Activated naive CD8-positive, alpha-beta T cell treated with anti-CD3 and anti-CD28 coated beads, Interleukin-2, amount 50 U/mL, for 16 hours (primary cell): ENCODE data around the gene SYNDIG1.
"Not testable (repeated sequence)": the region's sequence is repeated elsewhere in the genome, so short reads cannot be mapped to it uniquely, and the experiment has no call there.

ENCODE experiments used
- DNase-seq: peaks from one replicate; pipeline ENCODE4 v3.0.0-alpha.2; 2020; ENCODE audit warnings: low read depth, low spot score

The SYNDIG1 gene

DNA sequence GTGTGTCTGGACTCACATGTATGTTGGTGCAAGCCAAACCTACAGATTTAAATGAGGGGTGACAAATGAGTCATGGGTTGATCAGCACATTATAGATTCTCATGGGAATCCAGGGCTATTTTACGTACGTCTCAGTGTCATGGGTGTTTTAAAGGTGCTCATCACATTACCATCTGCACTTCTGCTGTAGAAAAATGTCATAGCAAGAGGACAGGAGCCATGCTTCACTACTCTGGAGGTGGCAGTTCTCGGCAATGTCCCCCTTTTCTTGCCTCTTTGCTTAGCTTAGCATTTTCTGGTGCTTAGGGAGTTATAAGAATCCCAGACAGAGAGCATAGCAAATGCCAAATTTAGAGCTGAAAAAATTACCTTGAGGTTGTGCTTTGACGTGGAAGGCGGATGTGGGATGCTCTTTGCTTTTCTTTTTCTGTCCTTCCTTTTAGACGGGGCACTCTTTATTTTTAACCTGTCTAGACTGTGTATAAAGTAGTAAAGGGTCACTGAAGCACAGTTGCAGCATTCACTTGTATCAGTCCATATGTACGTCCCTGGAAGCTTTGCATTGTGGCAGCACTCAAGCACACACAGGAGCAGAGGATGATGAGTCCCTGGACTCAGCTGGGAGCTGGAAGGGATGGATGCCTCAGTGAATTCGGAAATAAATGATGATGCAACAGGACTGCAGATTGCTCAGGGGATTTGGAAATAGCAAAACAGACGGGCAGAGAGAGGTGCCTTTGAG, 139.7 kb downstream of the SYNDIG1 start:
- DNase-seq: no peak

DNA sequence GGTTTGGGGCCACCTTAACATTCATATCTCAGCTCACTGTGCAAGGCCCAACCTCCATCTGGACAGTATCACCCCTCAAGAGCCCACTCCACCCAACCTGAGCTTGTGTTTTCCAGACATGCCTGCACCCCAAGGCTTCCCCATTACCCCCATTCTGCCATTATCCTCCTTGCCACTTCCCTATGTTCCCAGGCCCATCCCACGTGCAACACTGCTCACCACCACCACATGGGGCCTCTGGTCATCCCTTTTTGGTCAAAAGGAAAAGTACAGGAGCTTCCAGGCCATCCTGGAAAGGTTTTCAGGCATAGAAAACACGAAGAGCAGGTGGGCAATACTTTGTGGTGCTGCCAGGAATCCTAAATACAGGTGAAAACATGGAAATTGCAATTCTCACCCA, 140.3 kb downstream of the SYNDIG1 start:
- no peak for DNase-seq

DNA sequence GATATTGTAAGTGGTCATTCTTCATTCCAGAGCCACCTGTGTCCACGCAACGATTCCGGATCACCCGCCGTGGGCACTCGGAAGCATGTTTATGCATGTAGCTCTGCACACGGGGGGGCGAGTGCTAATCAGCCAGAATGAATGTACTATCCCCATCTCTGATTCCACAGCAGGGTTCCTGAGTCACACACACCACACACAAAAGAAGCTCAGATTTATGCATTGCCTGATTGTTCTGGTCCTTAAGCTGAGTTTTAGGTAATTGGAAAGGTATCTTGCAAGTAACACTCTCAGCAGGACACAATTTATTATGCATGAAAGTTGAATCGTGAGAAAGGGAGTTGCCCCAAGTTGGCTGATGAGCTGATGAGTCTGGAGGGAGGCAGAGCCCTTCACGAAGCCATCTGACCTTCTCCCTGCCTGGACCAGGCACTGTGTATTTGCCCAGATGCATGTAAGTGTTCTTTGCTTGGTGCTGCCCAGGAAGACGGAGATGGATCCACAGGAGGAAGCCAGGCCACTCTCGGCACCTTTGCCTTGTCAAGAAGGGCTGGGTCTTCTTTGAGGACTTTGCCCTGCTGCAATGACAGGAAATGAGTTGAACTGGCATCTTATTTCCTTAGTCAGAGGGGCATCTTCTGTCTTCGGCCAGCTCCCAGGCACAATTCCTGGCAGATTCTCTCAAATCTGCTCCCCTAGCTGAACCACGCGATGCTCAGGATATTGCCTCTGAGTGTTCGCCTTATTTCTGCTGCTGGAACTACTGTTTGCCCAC, 141.1 kb downstream of the SYNDIG1 start:
- no peak for DNase-seq

DNA sequence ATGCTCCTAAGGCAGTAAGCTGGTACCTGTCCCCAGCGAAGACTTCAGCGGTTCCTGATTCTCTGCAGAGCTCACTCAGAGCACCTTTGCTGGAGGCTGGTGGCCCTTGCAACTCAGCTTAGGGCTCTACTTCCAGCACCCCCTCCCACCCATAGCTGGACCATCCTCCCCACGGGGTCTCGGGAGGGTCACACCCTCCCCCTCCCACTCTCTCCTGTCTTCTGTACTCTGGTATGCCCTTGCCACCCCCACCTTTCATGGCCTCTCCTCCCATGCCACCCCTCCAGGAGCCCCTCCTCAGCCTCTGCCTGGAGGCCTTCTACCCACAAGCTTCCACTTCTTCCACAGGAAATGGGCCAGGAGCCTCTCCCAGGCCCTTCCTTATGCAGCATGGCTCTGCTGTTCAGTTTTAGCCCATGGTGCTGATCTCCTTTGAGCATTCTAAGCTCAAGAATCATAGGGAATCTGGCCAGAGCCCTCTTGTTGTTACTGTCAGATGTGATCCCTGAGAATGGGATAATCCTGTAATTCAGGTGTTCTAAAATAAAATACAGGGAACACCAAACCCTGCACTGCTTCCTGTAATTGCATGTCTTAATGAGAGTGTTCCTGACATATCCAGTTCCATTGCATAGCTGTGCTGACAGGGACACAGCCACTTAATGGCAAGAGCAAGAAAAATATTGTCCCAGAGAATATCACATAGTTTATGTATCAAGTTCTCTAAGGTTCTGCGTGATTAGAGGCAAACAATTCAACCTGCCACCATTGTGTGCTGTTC, 142.1 kb downstream of the SYNDIG1 start:
- no peak for DNase-seq

DNA sequence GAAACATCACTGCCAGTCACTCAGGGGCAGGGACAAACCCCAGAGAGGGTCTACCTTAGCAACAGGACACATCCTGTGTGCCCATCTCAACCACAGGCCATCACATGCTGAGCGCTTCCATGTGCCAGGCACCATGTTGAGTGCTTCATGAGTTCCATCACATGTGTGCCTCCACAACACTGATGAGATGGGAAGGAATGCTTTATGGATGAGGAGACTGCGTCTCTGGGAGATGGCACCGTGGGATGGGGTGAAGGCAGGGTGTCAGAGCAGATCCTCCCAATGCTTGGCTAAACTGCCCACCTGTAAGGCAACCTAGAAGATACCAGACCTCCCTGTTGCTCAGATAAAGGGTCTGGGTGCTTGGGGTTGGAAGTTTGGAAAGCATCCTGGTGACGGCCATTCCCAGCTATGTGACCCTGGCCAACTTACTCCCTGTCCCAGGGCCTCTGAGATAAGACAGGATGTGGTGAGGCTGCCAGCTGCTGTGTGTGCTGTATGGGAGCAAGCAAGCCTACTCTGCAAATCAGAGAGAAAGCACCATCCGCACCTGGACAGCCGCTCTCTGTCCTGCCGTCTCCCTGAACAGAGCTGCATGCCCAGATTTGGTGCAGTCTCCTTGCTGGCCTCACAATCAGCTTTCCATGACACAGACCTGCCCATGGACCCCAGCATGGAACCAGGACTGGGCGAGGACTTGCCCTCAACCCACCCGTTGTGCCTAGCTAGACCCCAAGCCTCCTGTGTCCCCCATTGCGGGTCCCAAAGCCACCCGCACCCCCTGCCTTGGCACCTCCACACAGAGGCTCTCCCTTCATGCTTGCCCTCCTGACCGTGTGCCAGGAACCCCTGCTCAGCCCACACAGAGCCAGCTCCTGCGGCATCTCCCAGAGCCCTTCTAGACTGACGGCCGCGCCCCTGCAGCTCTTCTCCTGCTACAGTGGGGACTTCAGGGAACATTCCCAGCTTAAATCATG, 143.7 kb downstream of the SYNDIG1 start:
- DNase-seq: no peak

DNA sequence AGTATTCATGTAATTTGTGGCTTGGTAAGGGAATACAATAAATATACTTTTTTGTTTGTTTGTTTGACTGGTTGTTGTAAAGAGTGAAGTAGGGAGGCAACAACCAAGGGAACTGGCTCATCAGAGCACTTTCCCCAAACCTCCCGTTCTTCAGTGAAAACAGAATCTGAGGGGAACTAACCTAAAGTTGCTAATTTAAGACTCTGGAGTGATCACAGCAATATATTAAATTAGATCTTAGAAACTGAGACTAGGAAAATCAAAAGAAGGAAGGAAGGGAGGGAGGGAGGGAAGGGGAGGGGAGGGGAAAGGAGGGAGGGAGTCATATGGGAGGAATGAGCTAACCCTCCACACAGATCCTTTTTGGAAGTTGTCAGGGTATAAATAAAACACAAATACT, 144.9 kb downstream of the SYNDIG1 start:
- no peak for DNase-seq

DNA sequence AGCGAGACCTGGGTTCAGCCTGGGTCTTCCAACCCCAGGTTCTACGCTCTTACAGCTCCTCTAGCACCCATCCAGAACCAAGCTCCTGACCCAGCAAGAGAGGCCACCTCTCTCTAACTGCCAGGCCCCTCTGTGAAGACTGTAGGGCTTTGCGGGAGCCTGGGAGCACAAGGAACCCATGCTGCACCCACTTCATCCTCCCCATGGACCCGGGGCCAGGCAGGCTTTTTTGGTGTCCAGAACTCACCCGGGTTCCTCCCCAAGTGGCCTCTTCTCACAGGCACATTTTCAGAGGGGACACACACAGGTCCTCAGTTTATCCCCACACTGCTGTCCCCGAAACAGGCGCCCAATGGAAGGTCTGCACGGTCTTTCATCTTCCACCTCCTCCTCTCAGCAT, 145.9 kb downstream of the SYNDIG1 start:
- no peak for DNase-seq

DNA sequence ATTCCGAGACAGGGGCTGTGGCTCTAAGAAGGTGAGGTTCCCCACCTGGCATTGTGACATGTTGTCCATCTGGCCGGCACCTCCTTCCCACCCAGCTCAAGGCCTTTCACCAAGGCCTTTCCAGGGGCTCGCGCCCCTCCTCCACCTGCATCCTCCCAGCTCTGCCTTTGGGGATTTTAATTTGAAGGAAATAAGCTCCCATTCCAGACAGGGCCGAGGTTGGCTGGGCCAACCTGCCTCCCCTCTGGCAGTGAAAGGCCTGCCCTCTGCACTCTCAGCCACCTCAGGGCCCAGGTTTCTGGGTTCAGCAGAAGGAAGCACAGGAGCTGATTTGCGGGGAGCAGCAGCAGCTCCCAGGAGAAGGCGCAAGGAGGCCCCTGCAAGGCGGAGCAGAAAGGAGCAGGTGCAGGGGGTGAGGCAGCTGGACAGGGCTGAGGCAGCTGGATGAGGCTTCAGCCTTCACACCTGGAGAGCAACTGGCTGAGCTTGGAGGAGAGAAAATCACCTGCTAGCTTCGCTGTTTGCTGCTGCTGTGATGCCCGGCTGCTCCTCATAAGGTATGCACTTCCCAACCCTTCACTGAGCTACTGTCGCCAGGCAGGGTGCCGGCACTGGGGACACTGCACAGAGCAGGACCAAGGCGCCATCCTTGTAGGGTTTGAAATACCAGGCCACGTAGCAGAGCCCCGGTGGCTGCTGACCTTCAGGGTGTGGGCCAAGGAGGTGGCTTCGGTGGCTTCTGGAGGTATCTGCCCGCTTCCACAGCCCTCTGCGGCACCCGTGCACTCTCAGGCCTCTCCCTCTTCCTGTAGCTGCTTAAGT, 147.0 kb downstream of the SYNDIG1 start:
- DNase-seq: no peak

DNA sequence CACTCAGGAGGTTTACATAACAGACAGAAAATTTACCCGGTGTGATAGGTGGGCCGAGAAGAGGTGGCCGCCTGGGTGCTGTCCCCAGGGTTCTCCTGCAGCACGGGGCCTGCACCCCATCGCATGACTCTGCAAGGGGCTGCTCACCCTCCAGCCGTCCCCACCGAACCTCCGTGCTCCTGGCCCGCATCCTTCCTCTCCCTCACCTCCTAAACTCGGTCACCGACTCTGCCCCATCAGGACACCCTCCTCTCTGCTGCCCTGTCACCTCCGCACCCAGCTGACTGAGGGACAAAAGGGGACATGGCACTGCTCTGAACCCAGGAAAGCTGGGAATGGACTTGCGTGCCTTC, 147.6 kb downstream of the SYNDIG1 start:
- no peak for DNase-seq

DNA sequence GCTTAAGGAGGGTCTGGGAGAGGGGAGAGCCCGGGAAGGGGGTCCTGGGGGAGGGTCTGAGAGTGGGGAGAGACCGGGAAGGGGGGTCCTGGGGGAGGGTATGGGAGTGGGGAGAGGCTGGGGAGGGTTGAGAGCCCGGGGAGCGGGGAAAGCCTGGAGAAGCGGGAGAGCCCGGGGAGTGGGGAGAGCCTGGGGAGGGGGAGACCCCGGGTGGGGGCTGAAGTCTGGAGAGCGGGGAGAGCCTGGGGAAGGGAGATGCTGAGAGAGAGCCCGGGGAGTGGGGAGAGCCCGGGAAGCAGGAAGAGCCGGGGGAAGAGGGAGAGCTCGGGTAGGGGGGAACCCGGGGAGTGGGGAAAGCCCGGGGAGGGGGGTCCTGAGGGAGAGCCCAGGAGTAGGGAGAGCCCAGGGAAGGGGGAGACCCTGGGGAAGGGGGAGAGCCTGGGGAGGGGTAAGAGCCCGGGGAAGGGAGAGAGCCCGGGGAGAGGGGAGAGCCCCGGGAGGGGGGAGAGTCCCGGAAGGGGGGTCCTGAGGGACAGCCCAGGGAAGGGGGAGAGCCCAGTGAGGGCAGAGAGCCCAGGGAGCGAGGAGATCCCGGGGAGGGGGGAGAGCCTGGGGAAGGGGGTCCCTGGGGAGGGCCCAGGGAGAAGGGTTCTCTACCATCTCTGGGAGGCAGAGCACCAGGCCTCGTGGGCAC, 148.5 kb downstream of the SYNDIG1 start:
- DNase-seq: no peak

DNA sequence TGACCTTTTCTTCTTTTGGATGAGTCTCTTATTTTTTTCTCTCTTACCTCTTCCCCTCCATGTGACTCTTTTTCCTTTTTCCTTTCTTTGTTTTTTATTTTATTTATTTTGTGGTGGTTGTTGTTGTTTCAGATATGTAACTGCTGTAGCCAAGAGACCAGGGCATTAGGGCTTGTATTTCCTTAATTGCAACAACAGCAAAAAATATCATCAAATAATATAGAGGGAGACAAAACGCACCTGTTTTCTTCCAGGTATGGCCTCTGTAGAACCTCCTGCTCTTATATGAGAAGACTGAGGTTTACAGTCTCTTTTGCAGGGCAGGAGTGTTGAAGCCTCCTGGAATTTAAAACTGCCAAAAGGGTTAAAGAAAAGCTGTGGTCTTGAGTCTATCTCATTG, 149.3 kb downstream of the SYNDIG1 start:
- no peak for DNase-seq

DNA sequence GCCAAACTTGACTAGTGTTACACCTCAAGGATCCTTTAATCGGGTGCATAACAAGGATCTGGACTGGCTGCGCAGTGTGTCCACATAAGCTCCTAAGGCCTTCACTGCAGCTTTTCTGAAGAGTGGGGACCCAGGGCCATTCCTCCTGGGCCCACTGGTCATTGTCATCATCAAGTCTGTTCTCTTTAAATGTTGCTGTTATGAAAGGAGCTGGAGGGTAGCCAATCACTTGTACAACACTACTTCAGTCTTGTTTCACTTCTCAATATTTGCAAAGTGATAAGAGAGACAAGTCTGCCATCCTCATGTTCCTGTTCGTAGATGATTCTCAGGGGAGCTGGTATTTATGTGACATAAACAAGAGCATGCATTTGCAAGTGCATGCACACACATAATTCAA, 149.8 kb downstream of the SYNDIG1 start:
- no peak for DNase-seq

DNA sequence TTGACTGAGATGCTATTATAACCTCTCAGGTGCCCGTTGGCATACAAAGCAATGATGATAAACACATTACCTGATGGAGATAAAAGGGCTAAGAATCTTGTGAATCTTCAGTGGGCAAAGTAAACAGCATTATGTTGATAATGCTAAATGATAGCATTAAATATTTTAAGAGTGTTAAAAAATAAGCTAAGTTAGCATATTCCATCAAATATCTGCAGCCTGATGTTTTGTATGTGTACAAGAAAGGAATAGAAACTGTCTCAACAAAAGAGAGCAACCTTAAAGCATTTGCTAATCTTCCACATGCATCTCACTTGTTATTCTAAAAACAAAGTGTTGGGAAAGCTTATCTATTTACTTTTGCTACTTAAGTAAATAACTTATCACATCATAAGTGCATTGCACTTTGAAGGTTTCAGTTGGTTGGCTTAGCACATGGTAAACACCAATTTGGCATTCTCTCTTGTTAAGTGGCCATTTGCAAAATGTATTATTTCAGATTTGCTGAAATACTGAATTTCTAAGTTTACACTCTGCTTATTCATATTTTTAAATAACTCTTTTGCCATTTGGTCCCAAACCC, 151.6 kb downstream of the SYNDIG1 start:
- DNase-seq: no peak

DNA sequence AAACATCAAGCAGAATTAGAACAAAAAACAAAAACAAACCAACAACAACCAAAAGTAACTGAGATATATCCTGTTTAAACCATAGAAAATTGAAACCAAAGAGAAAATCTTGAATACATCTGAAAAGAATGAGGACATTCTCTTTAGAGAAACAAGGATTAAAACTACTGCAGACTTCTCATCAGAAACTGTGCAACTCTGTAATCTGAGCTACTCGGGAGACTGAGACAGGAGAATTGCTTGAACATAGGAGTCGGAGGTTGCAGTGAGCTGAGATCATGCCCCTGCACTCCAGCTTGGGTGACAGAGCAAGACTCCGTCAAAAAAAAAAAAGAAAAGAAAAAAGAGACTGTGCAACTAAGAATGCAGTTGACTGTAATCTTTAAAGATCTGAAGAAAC, 153.4 kb downstream of the SYNDIG1 start:
- no peak for DNase-seq

DNA sequence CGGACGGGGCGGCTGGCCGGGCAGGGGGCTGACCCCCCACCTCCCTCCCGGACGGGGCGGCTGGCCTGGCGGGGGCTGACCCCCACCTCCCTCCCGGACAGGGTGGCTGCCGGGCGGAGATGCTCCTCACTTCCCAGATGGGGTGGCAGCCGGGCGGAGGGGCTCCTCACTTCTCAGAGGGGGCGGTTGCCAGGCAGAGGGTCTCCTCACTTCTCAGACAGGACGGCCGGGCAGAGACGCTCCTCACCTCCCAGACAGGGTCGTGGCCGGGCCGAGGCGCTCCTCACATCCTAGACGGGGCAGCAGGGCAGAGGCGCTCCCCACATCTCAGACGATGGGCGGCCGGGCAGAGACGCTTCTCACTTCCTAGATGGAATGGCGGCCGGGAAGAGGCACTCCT, 156.7 kb downstream of the SYNDIG1 start:
- DNase-seq: not testable (repeated sequence)

DNA sequence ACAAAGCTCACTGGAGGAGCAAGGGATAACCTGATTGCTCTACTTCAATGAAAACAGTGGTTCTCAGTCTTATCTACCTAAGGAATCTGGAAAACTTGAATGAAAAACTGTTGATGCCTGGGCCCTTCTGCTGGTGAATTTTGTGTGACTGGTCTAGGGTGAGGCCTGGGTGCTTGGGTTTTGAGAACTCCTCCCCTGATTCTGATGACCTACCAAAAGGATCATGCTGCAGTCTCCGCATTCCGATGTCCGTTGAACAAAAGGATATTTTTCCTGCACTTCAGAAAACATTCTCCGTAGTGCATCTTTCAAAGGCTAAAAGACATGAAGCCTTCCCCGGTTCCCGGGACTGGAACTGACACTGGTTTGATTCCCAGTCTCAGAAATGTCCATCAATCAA, 157.9 kb downstream of the SYNDIG1 start:
- DNase-seq: no peak

DNA sequence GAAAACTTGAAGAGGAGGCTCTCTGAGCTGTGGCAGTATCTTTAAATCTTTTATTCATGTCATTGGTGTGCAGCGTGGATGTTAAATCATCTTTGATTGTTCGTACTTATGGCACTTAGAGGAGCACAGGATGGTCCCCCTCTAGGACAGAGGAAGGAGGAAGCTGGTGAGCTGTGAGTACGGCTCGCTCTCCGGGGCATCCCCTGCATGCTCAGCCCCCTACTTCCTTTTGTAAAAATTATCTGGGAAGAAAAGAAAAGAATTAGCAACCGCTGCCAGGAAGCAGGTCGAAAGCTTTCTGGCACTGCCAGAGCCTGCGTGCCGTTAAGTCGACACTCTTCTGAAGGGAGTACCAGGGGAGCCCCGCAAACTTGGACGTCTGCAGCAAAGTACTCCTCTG, 158.5 kb downstream of the SYNDIG1 start:
- no peak for DNase-seq

DNA sequence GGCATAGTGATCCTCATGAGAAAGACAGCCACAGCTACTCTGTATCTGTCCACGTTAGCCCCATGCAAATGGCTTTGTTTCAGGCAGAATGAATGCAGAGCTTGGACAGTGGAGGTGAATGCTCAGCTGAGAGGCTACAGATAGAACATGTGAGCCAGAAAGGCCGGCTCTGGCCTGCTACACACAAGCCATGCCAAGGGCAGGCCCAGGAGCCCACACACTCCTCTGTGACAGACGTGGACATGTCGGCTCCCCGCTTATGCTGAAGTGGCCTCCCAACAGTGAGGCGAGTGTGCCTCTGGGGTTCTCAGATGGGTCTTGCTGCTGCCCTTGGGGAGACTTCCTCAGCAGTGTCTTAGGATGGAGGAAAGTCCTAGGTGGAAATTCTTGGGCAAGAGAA, 159.6 kb downstream of the SYNDIG1 start:
- DNase-seq: no peak

DNA sequence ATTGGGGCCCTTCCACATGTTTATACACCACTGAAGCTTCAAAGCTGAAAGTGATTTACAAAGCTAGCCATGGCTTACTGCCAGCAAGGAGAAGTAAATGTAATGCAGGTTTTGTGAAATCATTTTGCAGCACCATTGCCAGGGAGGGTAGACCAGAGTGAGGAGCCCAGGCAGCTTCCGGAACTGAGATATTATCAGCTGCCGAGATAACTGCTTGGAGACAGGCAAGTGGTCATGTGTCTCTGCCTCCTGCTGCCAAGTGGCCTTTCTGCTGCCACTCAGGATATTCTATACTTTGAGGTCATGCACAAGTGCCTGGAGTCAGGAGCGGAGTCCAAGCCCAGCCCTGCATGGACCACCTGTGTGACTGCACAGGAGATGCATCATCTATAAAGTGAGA, 160.2 kb downstream of the SYNDIG1 start:
- DNase-seq: no peak
